Activated gamma-delta T cell treated with Interleukin-2 at 50 U/mL for 16 hours (primary cell): ENCODE results near the gene GRID2IP.
"Not testable (repeated sequence)": the region's sequence is repeated elsewhere in the genome, so short reads cannot be mapped to it uniquely, and the experiment has no call there.

ENCODE experiments used
- DNase-seq: peaks from one replicate; pipeline ENCODE4 v3.0.0-alpha.2; 2020

GRID2IP gene

GRCh38 chr7:6482307-6482706, 69.0 kb downstream of the GRID2IP start:
- DNase-seq, result no peak

GRCh38 chr7:6481445-6481844, 69.8 kb downstream of the GRID2IP start:
- no peak for DNase-seq

- no peak for DNase-seq
These were observed 71.0 kb downstream of the GRID2IP start for GRCh38 chr7:6480323-6480660.

- DNase-seq, result no peak
These were observed 72.2 kb downstream of the GRID2IP start for GRCh38 chr7:6479067-6479466.

GRCh38 chr7:6478186-6478585, 73.1 kb downstream of the GRID2IP start:
- DNase-seq, result no peak

- DNase-seq, result no peak
These were observed 74.0 kb downstream of the GRID2IP start for GRCh38 chr7:6477318-6477660.

GRCh38 chr7:6476596-6477317, 74.5 kb downstream of the GRID2IP start:
- no peak for DNase-seq

GRCh38 chr7:6475433-6476186, 75.7 kb downstream of the GRID2IP start:
- DNase-seq, result no peak

- no peak for DNase-seq
These were observed 85.4 kb downstream of the GRID2IP start for GRCh38 chr7:6465862-6466261.

- not testable (repeated sequence) for DNase-seq
These were observed 87.7 kb downstream of the GRID2IP start for GRCh38 chr7:6463609-6464008.

GRCh38 chr7:6461946-6462550, 89.2 kb downstream of the GRID2IP start:
- no peak for DNase-seq

- DNase-seq, result no peak
These were observed 90.2 kb downstream of the GRID2IP start for GRCh38 chr7:6460990-6461584.

GRCh38 chr7:6460303-6460702, 91.0 kb downstream of the GRID2IP start:
- no peak for DNase-seq

GRCh38 chr7:6458676-6459075, 92.6 kb downstream of the GRID2IP start:
- DNase-seq, result not testable (repeated sequence)

- no peak for DNase-seq
These were observed 97.5 kb downstream of the GRID2IP start for GRCh38 chr7:6453734-6454133.

GRCh38 chr7:6451224-6451705, 100.0 kb downstream of the GRID2IP start:
- no peak for DNase-seq

GRCh38 chr7:6450591-6450990, 100.7 kb downstream of the GRID2IP start:
- DNase-seq, result not testable (repeated sequence)

GRCh38 chr7:6449884-6450283, 101.4 kb downstream of the GRID2IP start:
- not testable (repeated sequence) for DNase-seq

GRCh38 chr7:6448943-6449543, 102.2 kb downstream of the GRID2IP start:
- DNase-seq, result no peak

- peak; percentile 95 for DNase-seq
These were observed 103.6 kb downstream of the GRID2IP start, which contains the start of gene DAGLB for GRCh38 chr7:6447581-6448199. Gene DAGLB (minus strand): TSS chr7:6447954. CDS start chr7:6447842, 112 bp downstream.
